Activated CD4-positive, alpha-beta T cell treated with anti-CD3 and anti-CD28 coated beads for 48 hours (primary cell): ENCODE measurements around the gene GRK2.
A peak's percentile ranks its signal among the peaks of the same experiment; 100 is the strongest.

Source experiments
- DNase-seq: peaks from one replicate; pipeline ENCODE4 v3.0.0-alpha.2; 2020

GRK2 gene

DNA sequence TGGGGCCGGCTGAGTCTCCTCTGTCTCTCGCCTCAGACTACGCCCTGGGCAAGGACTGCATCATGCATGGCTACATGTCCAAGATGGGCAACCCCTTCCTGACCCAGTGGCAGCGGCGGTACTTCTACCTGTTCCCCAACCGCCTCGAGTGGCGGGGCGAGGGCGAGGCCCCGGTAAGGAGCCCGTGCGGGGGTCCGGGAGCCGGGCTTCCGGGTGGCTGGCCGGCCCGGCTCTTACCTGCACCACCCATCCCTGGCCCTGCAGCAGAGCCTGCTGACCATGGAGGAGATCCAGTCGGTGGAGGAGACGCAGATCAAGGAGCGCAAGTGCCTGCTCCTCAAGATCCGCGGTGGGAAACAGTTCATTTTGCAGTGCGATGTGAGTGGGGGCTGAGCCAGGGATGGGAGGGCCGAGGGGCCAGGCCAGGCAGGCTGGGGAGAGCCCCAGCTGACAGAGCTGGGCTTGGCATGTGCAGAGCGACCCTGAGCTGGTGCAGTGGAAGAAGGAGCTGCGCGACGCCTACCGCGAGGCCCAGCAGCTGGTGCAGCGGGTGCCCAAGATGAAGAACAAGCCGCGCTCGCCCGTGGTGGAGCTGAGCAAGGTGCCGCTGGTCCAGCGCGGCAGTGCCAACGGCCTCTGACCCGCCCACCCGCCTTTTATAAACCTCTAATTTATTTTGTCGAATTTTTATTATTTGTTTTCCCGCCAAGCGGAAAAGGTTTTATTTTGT, 18.7 kb downstream of the GRK2 start:
- no peak for DNase-seq

DNA sequence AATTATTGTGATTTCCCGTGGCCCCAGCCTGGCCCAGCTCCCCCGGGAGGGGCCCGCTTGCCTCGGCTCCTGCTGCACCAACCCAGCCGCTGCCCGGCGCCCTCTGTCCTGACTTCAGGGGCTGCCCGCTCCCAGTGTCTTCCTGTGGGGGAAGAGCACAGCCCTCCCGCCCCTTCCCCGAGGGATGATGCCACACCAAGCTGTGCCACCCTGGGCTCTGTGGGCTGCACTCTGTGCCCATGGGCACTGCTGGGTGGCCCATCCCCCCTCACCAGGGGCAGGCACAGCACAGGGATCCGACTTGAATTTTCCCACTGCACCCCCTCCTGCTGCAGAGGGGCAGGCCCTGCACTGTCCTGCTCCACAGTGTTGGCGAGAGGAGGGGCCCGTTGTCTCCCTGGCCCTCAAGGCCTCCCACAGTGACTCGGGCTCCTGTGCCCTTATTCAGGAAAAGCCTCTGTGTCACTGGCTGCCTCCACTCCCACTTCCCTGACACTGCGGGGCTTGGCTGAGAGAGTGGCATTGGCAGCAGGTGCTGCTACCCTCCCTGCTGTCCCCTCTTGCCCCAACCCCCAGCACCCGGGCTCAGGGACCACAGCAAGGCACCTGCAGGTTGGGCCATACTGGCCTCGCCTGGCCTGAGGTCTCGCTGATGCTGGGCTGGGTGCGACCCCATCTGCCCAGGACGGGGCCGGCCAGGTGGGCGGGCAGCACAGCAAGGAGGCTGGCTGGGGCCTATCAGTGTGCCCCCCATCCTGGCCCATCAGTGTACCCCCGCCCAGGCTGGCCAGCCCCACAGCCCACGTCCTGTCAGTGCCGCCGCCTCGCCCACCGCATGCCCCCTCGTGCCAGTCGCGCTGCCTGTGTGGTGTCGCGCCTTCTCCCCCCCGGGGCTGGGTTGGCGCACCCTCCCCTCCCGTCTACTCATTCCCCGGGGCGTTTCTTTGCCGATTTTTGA, 19.5 kb downstream of the GRK2 start:
- DNase-seq = no peak

DNA sequence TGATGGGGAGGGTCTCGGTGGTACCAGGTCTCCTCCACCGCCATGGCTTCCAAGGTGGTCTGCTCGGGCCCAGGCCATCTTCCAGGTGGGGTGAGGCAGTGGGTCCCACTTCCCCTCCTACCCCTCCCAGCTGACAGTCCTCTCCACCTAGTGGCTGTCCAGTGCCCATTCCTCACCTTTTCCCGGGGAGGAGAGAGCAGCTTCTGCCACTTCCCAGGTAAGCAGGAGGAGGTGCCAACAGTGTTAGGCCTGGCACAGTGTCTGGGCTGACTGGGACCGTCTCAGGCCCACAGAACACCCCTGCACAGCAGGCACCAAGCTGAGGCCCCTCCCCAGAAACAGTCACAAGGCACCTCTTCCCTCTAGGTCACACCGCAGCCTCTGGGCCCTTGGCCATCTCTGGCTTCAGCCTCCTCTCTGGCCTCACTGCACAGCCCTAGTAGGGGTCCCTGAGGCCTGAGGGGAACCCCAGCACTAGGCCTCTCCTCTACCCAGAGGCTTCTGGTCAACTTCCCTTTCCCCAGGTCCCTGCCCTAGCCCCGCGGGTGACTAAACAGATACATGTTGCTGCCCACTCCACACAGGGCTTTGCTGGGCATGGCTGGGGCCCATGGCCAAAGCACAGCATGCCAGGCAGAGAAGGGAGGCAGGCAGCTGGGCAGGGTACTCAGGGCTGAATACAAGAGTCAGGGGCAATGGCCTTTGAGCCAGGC, 20.5 kb downstream of the GRK2 start:
- DNase-seq = peak; percentile 40

DNA sequence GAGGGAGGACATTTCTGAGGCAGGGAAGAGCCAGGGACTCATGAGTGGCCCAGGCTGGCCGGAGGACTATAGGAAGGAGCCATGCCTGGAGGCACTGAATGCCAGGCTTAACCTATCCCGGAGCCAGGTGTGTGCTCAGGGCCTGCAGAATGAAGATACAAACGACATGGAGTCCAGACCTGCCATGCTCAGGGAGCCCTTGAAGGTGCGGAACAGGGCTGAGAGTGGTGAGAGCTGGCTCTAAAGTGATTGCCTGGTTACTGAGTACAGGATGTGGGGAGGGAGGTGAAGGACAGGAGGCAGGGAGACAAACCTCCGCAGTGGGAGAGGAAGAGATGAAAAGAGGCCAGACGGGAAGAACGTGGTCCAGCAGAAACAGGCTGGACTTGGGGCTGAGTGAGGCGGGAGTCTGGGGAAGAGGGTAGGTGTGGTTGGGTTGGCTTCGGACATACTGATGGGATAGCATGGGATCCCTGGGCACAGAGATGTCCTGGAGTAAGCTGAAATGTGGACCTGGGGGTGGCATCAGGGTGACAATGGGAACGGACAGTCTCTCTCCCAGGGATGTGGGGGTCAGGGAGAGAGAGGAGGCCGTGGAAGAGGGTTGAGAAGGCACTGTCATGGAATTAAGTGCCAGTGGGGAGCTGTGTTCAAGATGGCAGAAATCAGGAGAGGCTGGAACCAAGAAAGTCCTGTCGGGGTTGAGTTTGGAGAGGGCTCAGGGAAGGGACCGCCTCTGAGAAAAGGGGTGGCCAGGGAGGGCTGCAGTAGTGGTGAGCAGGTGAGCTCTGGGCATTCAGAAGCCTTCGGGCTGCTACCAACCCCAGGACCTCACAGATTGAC, 21.3 kb downstream of the GRK2 start:
- DNase-seq = peak; percentile 43

DNA sequence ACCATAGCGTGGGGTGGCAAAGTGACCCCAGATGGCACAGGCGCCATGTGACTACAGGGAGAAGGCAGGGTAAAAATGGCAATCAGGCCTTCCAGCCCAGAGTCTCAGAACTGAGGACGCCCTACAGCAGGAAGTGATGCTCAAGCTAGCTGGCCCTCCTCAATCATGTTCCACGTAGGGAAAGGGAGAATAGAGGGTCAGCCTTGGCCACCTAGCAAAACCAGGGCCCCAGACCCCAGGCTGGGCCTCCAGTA, 21.9 kb downstream of the GRK2 start:
- DNase-seq = no peak

DNA sequence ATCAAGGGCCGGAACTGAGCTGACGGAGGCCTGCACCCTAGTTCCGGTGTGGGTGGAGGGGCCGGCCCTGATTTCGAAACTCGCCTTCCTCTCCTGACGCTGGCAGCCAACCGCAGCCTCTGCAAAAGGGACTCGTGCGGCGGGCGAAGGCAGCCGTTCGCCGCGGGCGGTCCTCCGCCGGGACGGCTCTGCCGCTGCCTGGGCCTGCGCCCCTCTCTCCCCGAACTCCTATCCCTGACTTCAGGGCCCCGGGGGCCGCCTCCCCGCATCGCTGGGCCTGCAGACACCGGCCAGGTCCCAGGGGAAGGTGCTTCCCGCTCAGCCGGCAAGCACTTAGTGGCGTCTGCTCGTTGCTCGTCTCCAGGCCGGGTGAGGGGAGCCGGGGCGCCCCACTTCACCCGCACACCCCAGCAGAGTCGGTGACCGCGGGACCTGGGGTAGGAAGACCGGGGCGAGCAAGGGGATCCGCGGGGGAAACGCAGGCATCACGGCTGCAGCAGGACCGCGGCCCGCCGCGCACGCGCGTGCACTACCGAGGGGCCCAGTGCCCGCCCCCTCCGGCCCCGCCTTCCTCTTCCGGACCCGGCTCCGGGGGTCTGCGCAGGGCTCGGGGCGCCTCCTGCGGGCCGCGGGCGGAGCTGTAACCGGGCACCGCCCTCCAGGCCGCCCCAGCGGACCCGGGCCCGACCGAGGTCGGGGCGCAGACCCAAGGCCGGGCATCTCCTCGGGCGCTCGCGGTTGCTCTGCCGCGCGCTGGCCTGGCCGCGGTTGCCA, 22.4 kb downstream of the GRK2 start:
- peak; percentile 93 for DNase-seq

DNA sequence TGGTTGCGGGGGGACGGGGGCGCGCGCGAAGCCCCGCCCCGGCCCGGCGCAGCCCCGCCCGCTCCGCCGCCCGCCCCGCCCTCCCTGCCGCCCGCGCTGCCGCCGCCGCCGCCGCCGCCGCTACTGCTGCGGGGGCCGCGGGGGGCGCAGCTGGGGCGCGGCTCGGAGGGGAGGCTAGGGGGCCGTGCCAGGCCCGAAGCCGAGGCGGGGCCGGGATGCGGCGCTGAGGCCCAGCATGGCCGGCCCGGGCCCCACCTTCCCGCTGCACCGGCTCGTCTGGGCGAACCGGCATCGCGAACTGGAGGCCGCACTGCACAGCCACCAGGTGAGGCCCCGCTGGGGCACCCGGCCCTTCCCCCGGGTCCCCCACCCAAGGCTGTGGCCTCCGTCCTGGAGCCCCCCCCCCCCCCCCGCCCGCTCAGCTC, 23.0 kb downstream of the GRK2 start, which contains the start of gene ANKRD13D:
TSS of gene ANKRD13D (plus strand) at position 78 of the 425 bp plus-strand sequence. CDS start at position 236, 158 bp downstream.
- no peak for DNase-seq

DNA sequence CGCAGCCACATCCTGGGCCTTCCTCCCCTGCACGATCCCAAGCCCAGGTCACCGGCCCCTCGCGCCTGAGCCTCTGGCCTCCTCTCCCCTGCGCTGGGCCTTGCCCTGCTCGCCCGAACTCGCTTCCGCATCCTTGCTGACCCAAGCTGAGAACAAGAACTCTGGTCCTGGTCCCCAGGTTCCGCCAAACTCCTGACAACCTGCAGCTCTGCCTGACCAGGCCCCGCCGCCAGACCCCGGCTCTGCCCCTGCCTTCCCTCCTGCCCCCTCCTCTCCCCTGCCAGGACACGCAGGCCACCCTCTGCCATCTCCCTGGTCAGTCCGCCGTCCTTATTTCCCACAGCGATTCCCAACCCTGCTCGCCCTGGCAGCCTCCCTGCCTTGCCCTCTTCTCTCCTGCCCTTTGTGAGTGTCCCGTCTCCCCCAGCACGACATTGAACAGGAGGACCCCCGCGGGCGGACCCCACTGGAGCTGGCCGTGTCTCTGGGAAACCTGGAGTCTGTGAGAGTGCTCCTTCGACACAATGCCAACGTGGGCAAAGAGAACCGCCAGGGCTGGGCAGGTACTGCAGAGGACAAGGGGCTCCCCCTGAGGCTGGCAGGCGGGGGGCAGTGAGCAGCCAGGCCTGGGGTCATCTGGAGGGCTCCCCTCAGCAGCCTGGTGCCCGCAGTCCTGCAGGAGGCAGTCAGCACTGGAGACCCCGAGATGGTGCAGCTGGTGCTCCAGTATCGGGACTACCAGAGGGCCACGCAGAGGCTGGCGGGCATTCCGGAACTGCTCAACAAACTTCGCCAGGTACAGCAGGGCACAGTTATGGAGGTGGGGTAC, 23.6 kb downstream of the GRK2 start:
- DNase-seq = no peak

DNA sequence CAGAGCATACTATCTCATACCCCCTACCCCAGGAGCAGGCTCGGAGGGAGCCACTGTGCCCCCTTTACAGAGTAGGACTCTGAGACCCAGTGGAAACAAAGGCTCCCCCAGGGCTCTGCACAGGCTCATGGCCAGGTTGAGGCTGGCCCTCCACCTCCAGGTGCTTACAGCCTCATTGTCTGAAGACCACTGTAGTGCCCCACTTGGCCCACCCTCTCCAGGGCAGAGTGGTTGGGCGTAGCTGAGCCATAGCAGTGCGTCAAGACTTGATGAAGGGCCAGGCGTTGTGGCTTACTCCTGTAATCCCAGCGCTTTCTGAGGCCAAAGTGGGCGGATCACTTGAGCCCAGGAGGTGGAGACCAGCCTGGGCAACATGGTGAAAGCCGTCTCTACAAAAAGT, 24.5 kb downstream of the GRK2 start:
- DNase-seq = no peak

DNA sequence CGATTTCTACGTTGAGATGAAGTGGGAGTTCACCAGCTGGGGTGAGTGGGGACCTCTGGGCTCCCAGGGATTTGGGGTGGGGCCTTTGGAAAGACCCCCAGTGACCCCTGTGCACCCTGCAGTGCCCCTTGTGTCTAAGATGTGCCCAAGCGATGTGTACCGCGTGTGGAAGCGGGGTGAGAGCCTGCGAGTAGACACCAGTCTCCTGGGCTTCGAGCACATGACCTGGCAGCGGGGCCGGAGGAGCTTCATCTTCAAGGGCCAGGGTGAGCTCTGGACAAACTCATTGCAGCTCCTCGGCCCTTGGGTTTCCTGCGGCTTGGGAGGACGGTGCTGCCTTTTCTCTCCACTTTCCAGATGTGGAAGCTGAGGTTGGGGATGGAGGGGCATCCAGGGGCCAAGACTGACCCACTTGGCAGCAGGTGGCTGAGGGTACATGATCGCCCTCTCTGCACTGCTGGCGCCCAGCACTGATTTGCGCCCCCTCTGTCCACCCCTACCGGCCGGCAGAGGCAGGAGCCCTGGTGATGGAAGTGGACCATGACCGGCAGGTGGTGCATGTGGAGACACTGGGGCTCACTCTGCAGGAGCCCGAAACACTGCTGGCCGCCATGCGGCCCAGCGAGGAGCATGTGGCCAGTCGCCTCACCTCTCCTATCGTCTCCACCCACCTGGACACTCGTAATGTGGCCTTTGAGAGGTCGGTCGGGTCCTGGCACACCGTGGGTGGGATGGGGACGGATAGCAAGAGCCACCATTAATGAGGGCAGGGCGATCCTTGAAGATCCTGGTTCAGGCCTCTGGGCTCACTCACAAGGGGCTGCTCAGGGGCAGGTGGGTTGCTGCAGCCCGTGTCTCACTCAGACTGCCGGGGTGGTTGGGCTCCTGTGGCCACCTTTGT, 25.5 kb downstream of the GRK2 start:
- DNase-seq = no peak

DNA sequence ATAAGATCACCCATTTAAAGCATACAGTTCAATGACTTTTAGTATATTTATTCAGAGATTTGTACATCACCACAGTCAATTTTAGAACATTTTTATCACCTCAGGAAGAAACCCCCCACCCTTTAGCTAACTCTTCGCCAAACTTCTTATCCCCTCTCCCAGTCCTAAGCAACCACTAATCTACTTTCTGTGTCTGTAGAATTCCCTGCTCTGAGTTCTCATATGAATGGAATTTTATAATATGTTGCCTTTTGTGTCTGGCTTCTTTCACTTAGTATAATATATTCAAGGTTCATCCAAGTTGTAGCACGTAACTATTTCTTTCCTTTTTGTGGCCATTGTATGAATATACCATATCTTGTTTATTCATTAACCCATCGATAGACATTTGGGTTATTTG, 26.4 kb downstream of the GRK2 start:
- DNase-seq = no peak

DNA sequence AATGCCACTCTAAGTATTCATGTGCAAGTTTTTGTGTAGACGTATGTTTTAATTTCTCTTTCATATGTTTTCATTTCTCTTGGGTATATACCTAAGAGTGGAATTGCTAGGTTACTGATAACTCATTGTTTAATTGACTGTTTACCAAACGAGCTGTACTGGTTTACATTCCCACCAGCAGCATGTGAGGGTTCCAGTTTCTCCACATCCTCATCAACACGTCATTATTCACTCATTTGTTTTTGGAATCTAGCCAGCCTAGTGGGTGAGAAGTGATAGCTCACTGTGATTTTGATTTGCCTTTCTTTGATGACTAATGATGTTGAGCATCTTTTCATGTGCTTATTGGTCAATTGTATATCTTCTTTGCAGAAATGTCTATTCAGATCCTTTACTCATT, 26.8 kb downstream of the GRK2 start:
- no peak for DNase-seq

DNA sequence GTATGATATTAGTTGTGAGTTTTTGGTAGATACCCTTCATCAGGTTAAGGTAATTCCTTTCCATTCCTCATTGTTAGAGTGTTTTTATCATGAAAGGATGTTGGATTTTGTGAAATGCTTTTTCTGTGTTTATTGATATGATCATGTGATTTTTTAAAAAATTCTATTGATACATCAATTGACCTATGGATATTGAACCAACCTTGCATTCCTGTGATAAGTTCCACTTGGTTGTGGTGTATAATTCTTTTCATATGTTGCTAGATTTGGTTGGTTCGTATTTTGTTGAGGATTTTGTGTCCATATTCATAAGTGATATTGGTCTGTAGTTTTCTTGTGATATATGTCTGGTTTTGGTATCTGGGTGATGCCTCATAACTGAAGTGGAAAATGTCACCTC, 29.6 kb downstream of the GRK2 start:
- no peak for DNase-seq

DNA sequence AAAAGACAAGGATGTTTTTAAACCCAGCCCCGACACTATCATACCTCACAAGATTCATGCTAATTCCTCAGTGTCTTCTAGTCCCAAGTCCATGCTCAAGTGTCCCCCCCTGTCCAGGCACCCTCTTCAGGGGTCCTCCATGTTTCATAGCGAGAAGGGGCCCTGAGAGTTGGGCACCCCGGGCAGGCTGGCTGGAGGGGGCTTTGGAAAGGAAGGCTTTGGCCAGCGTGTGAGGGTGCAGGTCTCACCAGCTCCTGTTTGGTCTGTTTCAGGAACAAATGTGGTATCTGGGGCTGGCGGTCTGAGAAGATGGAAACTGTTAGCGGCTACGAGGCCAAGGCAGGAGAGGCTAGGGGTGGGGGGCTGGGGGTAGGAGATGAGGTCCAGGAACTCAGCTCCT, 32.5 kb downstream of the GRK2 start:
- no peak for DNase-seq

DNA sequence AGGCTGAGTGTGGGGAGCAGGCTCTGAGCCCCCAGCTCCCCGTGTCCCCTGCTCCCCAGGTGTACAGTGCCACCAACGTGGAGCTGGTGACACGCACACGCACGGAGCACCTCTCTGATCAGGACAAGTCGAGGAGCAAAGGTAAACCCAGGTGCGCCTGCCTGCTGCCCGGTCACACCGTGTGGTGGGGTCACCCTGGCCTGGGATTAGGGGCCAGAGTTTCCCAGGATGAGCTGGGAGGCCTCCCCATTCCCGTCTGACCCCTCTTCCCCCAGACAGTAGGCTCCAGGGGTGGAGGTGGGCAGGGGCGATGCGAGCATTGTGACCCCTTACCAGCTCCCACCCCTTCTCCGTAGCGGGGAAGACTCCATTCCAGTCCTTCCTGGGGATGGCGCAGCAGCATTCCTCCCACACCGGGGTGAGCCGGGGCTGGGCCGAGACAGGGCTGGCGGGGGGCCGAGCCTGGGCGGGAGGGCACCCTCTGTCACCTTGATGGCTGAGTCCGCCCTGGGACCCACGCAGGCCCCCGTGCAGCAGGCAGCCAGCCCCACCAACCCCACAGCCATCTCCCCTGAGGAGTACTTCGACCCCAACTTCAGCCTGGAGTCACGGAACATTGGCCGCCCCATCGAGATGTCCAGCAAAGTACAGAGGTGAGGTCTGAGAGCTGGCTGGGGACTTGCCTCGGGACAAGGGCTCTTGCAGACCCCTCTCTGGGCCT, 33.4 kb downstream of the GRK2 start:
- DNase-seq = no peak

DNA sequence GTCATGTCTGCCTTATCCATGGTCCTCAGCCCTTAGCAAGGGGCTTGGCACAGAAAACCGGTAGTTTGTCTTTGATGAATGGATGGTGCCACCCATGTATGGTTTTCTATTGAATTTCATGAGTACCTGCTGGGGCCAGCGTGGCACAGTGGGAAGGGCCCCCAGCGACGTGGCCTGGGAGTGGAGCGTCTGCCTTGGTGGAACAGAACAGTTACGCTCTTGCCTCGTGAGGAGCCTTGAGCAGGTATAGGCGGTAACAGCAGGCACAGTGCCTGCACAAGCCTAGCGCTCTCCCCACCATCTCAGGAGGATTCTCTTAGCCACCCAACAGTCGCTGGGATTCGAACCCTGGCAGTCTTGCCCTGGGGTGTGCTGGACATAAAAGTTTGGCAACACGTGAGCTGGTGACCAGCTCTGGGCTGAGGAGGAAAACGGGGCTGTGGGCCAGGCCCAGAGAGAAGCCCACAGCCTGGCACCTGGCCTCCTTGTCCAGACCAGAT, 34.0 kb downstream of the GRK2 start:
- DNase-seq = no peak

DNA sequence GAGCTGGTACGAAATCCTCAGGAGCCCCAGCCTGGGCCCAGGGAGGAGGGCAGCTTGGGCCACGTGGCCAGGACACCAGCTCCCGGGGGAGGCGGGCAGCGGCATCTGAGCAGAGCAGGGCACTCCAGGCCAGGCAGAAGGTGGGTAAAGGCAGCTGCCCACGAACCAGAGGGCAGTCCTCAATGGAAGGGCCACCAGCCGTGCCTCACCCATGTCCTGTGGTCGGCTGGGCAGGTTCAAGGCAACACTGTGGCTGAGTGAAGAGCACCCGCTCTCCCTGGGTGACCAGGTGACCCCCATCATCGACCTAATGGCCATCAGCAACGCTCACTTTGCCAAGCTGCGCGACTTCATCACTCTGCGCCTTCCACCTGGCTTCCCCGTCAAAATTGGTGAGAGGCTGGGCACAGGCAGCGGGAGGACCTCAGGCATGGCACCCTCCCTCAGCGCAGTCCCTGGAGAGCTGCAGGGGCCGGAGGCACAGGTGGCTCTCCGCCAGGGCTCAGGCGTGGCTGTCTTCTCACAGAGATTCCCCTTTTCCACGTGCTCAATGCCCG, 34.6 kb downstream of the GRK2 start:
- DNase-seq = no peak

DNA sequence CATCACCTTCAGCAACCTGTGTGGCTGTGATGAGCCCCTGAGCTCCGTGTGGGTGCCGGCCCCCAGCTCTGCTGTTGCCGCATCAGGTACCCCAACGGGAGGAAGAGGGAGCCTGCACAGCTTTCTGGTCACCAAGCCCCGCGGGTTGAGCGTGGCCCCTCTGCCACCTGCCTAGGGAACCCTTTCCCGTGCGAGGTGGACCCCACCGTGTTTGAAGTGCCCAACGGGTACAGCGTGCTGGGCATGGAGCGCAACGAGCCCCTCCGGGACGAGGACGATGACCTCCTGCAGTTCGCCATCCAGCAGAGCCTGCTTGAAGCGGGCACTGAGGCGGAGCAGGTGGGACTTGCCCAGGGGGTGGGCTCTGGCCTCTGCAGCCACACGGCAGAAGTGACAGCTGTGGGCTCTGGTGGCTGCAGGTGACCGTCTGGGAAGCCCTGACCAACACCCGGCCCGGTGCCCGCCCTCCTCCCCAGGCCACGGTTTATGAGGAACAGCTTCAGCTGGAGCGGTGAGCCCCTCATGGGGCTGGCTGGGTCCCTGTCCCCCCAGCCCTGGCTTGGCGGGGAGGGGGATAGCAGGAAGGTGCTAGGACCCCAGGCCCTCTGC, 35.1 kb downstream of the GRK2 start:
- no peak for DNase-seq
